ENCODE measurements around the gene BMP7. TPM values are rescaled to one million over a fixed set of nuclear protein-coding genes. Genes with fewer than 3 reads are reported as not detected.
A peak's percentile ranks its signal among the peaks of the same experiment; 100 is the strongest.

Gene BMP7
- total and polyA plus RNA-seq, 9 of the 15 experiments (the other 6 are each of a cell fraction or from before 2014, with no cell fraction given), result 0.18 TPM; not detected in 8

DNA sequence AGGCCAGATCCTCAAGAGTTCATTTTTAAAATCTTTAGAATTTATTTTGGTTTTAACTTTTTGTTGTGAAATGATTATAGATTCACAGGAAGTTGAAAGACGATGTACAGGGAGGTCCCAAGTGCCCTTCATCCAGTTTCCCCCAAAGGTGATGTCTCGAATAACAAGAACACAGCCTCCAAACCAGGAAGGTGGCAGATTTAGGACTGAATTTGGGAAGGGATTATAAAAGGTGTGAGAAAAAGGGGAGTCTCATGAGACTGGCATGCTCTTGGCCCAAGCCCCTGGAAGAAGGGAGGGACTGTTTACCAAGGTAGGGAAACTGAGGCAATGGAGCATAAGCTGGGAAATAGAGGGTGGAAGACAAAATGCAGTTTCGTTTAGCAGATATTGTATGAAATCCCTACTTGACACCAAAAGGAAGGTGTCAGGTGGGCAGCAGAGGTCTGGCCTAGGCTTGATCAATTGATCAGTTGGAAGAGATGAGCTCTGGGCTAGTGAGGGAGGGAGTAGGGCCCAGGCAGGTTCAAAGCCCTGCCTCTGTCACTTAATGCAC lies 81.2 kb downstream of the BMP7 start:
- H3K9ac ChIP-seq (ENCODE audit: insufficient read depth in 1 of 2, low read depth in 2 of 2, low read length in 2 of 2), result no peak overlapping the region
- intact Hi-C loops (cut with micrococcal nuclease) (no loop called here), in situ Hi-C loops (cut with MboI) (no loop called here)
- H3K4me3 ChIP-seq, result no peak overlapping the region
- H3K79me2 ChIP-seq (ENCODE audit: control insufficient read depth, insufficient read depth, low read length), result no peaks in the 10 kb centered on the region
- H3K27ac ChIP-seq (ENCODE audit: extremely low read depth, low read depth, low read length), result no peak overlapping the region
- DNase-seq (ENCODE audit: extremely low read depth in 1 of 4, low spot score in 3 of 4) (no peak), ATAC-seq (no peak), FAIRE-seq (no peak)
- WGBS (ENCODE audit: insufficient coverage, low coverage, missing lambda C conversion rate), result 0% methylated on average over 3 of the region's 3 CpGs
- ChIA-PET POLR2A (interaction anchor here (0.7 kb wide), 1 partner anchor 178 kb away, joined by 3 read pairs; no protein-coding TSS in a partner anchor), CTCF (ENCODE audit: low intra/inter-chr PET ratio) (no interaction called here)
- H3K27me3 ChIP-seq (ENCODE audit: control insufficient read depth in 2 of 2, insufficient read depth in 2 of 2, low read length in 2 of 2), result peaks cover 21 to 72% of the 10 kb centered on the region in 2 experiments
- no peaks in the 10 kb centered on the region for H3K4me1 ChIP-seq (replicated peaks in 1 of 2; ENCODE audit: control insufficient read depth in 2 of 2, insufficient read depth in 2 of 2, low read length in 2 of 2)
- no TSS peak for BruUV-seq (replicated peaks)
- no peaks in the 10 kb centered on the region for H3K36me3 ChIP-seq (ENCODE audit: control insufficient read depth, insufficient read depth, low read length)
- no peak overlapping the region for H2AFZ ChIP-seq (ENCODE audit: low read depth, low read length)
- no peak overlapping the region for H3K4me2 ChIP-seq (ENCODE audit: insufficient read depth, low read length)
- no peaks in the 10 kb centered on the region for H3K9me1 ChIP-seq (ENCODE audit: control insufficient read depth, insufficient read depth, low read length)
- peaks cover 7% of the 10 kb centered on the region; the same call in 1 of the 2 replicates for H4K20me1 ChIP-seq (replicated peaks; ENCODE audit: control insufficient read depth, insufficient read depth, low read length)
- H3K9me3 ChIP-seq (replicated peaks; ENCODE audit: control insufficient read depth, insufficient read depth, low read depth, low read length), result no peaks in the 10 kb centered on the region
- TF ChIP-seq ZNF717 (CRISPR knock-in tag; IDR thresholded peaks at IDR 0.05), result no peak
- TF ChIP-seq, protein P1, sequence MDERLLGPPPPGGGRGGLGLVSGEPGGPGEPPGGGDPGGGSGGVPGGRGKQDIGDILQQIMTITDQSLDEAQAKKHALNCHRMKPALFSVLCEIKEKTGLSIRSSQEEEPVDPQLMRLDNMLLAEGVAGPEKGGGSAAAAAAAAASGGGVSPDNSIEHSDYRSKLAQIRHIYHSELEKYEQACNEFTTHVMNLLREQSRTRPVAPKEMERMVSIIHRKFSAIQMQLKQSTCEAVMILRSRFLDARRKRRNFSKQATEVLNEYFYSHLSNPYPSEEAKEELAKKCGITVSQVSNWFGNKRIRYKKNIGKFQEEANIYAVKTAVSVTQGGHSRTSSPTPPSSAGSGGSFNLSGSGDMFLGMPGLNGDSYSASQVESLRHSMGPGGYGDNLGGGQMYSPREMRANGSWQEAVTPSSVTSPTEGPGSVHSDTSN (CRISPR knock-in tag; IDR thresholded peaks at IDR 0.05; ENCODE audit: low read depth), result no peak
- TF ChIP-seq, protein P1 (tag; conservative IDR thresholded peaks at IDR 0.05; ENCODE audit: low read depth), result no peak
- TF ChIP-seq, protein P2, sequence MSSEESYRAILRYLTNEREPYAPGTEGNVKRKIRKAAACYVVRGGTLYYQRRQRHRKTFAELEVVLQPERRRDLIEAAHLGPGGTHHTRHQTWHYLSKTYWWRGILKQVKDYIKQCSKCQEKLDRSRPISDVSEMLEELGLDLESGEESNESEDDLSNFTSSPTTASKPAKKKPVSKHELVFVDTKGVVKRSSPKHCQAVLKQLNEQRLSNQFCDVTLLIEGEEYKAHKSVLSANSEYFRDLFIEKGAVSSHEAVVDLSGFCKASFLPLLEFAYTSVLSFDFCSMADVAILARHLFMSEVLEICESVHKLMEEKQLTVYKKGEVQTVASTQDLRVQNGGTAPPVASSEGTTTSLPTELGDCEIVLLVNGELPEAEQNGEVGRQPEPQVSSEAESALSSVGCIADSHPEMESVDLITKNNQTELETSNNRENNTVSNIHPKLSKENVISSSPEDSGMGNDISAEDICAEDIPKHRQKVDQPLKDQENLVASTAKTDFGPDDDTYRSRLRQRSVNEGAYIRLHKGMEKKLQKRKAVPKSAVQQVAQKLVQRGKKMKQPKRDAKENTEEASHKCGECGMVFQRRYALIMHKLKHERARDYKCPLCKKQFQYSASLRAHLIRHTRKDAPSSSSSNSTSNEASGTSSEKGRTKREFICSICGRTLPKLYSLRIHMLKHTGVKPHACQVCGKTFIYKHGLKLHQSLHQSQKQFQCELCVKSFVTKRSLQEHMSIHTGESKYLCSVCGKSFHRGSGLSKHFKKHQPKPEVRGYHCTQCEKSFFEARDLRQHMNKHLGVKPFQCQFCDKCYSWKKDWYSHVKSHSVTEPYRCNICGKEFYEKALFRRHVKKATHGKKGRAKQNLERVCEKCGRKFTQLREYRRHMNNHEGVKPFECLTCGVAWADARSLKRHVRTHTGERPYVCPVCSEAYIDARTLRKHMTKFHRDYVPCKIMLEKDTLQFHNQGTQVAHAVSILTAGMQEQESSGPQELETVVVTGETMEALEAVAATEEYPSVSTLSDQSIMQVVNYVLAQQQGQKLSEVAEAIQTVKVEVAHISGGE (CRISPR knock-in tag; IDR thresholded peaks at IDR 0.05), result peak in 1 of 3 experiments; percentile 93; a peak in 2 of 6 replicates
- TF ChIP-seq, protein P3, sequence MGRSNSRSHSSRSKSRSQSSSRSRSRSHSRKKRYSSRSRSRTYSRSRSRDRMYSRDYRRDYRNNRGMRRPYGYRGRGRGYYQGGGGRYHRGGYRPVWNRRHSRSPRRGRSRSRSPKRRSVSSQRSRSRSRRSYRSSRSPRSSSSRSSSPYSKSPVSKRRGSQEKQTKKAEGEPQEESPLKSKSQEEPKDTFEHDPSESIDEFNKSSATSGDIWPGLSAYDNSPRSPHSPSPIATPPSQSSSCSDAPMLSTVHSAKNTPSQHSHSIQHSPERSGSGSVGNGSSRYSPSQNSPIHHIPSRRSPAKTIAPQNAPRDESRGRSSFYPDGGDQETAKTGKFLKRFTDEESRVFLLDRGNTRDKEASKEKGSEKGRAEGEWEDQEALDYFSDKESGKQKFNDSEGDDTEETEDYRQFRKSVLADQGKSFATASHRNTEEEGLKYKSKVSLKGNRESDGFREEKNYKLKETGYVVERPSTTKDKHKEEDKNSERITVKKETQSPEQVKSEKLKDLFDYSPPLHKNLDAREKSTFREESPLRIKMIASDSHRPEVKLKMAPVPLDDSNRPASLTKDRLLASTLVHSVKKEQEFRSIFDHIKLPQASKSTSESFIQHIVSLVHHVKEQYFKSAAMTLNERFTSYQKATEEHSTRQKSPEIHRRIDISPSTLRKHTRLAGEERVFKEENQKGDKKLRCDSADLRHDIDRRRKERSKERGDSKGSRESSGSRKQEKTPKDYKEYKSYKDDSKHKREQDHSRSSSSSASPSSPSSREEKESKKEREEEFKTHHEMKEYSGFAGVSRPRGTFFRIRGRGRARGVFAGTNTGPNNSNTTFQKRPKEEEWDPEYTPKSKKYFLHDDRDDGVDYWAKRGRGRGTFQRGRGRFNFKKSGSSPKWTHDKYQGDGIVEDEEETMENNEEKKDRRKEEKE (IDR thresholded peaks at IDR 0.05; ENCODE audit: borderline replicate concordance in 1 of 2, control insufficient read depth in 1 of 2, low read depth in 2 of 2, low read length in 1 of 2), result peak in 1 of 2 experiments; percentile 60; a peak in 1 of 4 replicates
- TF ChIP-seq ZNF561 (CRISPR knock-in tag; conservative IDR thresholded peaks at IDR 0.05), result no peak
- no peak for TF ChIP-seq NR4A1 (CRISPR knock-in tag; IDR thresholded peaks at IDR 0.05)
- no peak for TF ChIP-seq NR4A1 (tag; IDR thresholded peaks at IDR 0.05)
- TF ChIP-seq NFIC (IDR thresholded peaks at IDR 0.05), result no peak
- TF ChIP-seq ZNF445 (CRISPR knock-in tag; IDR thresholded peaks at IDR 0.05; ENCODE audit: low read depth), result no peak
- TF ChIP-seq ZNF165 (CRISPR knock-in tag; IDR thresholded peaks at IDR 0.05; ENCODE audit: borderline replicate concordance), result no peak
- peak; percentile 20 for TF ChIP-seq EWSR1 (IDR thresholded peaks at IDR 0.05; ENCODE audit: borderline replicate concordance, low read depth, partially characterized antibody)

All from K562 (cell line).